GM19463 (cell line): ENCODE measurements around the gene PPIL3.
"Not testable (repeated sequence)": the region's sequence is repeated elsewhere in the genome, so short reads cannot be mapped to it uniquely, and the experiment has no call there.

Source experiments
- ATAC-seq: cut with Tn5 transposase; IDR thresholded peaks from one replicate; pipeline ENCODE4 v1.9.1; 2021; ENCODE audit warnings: mild to moderate bottlenecking, moderate library complexity; ENCODE audit not compliant: unreplicated experiment

Gene PPIL3

GRCh38 chr2:200888704-200889625 is at the start of gene PPIL3, which contains the start of gene NIF3L1:
Gene PPIL3 (minus strand): TSS chr2:200889077. CDS start chr2:200887615, 1,462 bp downstream.
Gene NIF3L1 (plus strand): TSS chr2:200889371. CDS start chr2:200891944, 2,573 bp downstream.
- ATAC-seq, result peak; percentile 85

- ATAC-seq, result no peak
These were observed 42.2 kb upstream of the PPIL3 start for GRCh38 chr2:200930947-200931626.

- no peak for ATAC-seq
These were observed 40.7 kb upstream of the PPIL3 start for GRCh38 chr2:200929334-200930249.

- ATAC-seq, result no peak
These were observed 33.6 kb upstream of the PPIL3 start for GRCh38 chr2:200922439-200922838.

GRCh38 chr2:200913654-200914053 is 24.8 kb upstream of the PPIL3 start:
- no peak for ATAC-seq

GRCh38 chr2:200909958-200910357 is 21.1 kb upstream of the PPIL3 start:
- ATAC-seq, result no peak

- peak; percentile 44 for ATAC-seq
These were observed 16.9 kb upstream of the PPIL3 start for GRCh38 chr2:200905618-200906296.

GRCh38 chr2:200901459-200902072 is 12.7 kb upstream of the PPIL3 start:
- peak; percentile 98 for ATAC-seq

GRCh38 chr2:200899482-200899881 is 10.6 kb upstream of the PPIL3 start:
- ATAC-seq, result no peak

GRCh38 chr2:200881715-200882249 is 7.1 kb downstream of the PPIL3 start:
- ATAC-seq, result not testable (repeated sequence)

GRCh38 chr2:200878289-200878880 is 10.5 kb downstream of the PPIL3 start:
- ATAC-seq, result no peak

GRCh38 chr2:200877443-200877842 is 11.4 kb downstream of the PPIL3 start:
- no peak for ATAC-seq

GRCh38 chr2:200873560-200873959 is 15.3 kb downstream of the PPIL3 start:
- no peak for ATAC-seq

- ATAC-seq, result no peak
These were observed 17.7 kb downstream of the PPIL3 start for GRCh38 chr2:200871151-200871550.

- no peak for ATAC-seq
These were observed 19.9 kb downstream of the PPIL3 start for GRCh38 chr2:200869014-200869413.

- ATAC-seq, result peak; percentile 85
These were observed 24.5 kb downstream of the PPIL3 start, which contains the start of gene CLK1 for GRCh38 chr2:200864176-200865034. Gene CLK1 (minus strand): TSS chr2:200864658. CDS start chr2:200861862, 2,796 bp downstream.

- ATAC-seq, result peak; percentile 5
These were observed 25.1 kb downstream of the PPIL3 start for GRCh38 chr2:200863782-200864175.

- ATAC-seq, result no peak
These were observed 26.3 kb downstream of the PPIL3 start for GRCh38 chr2:200862532-200863000.
